Panc1 (cell line): ENCODE measurements around the gene NOTUM.

ENCODE experiments used
- POLR2AphosphoS5 ChIP-seq: IDR thresholded peaks from 2 replicates; pipeline ENCODE4 v1.6.1; 2012; ENCODE audit warnings: mild to moderate bottlenecking, low read depth, low read length, moderate library complexity
- SIN3A ChIP-seq: IDR thresholded peaks from 2 replicates; pipeline ENCODE4 v1.6.1; 2012; ENCODE audit warnings: low read depth, mild to moderate bottlenecking, low read length, moderate library complexity, borderline replicate concordance; ENCODE audit not compliant: insufficient read depth
- TF ChIP-seq, protein P1 (sequence below): fragments of 450-650 bp; IDR thresholded peaks from 2 replicates; pipeline ENCODE4 v1.5.1; 2017; ENCODE audit warnings: mild to moderate bottlenecking

DNA sequence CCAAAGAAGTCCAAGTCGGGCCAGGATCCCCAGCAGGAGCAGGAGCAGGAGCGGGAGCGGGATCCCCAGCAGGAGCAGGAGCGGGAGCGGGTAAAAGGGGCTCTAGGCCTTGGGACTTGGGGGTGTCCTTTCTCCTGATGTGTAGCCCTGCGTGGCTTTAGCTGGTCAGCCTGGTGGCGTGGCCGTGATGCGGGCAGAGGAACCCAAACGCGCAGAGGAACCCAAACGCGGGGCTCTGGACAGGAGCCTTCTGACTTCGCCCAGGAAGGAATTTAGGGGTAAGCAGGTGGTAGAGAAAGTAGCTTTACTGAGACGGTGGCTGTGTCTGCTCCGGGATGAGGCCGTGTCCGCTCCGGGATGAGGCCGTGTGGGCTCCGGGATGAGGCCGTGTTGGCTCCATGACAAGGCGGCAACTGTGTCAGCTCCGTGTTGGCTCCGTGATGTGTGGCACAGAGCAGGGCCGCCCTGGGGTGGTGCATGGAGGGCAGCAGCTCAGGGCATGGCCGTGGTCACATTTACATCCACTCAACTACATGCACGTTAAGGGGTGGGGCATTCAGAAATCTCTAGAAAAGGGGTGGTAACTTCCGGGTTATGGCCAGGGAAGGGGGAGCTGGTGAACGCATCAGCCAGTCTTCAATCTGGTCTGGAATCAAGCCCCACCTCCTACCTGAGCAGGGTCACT, 35.9 kb upstream of the NOTUM start:
- TF ChIP-seq, protein P1, sequence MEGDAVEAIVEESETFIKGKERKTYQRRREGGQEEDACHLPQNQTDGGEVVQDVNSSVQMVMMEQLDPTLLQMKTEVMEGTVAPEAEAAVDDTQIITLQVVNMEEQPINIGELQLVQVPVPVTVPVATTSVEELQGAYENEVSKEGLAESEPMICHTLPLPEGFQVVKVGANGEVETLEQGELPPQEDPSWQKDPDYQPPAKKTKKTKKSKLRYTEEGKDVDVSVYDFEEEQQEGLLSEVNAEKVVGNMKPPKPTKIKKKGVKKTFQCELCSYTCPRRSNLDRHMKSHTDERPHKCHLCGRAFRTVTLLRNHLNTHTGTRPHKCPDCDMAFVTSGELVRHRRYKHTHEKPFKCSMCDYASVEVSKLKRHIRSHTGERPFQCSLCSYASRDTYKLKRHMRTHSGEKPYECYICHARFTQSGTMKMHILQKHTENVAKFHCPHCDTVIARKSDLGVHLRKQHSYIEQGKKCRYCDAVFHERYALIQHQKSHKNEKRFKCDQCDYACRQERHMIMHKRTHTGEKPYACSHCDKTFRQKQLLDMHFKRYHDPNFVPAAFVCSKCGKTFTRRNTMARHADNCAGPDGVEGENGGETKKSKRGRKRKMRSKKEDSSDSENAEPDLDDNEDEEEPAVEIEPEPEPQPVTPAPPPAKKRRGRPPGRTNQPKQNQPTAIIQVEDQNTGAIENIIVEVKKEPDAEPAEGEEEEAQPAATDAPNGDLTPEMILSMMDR = no peak
- no peak for TF ChIP-seq POLR2AphosphoS5
- no peak for TF ChIP-seq SIN3A
